RKO (cell line): ENCODE measurements around the gene BLMH.
"Not testable (repeated sequence)": the region's sequence is repeated elsewhere in the genome, so short reads cannot be mapped to it uniquely, and the experiment has no call there.

Experiments
- DNase-seq: peaks from one replicate; pipeline ENCODE4 v3.0.0-alpha.2; 2016; ENCODE audit warnings: low spot score

BLMH gene

GRCh38 chr17:30229012-30229411 lies 62.7 kb downstream of the BLMH start:
- no peak for DNase-seq

GRCh38 chr17:30228011-30228410 lies 63.7 kb downstream of the BLMH start:
- no peak for DNase-seq

DNA sequence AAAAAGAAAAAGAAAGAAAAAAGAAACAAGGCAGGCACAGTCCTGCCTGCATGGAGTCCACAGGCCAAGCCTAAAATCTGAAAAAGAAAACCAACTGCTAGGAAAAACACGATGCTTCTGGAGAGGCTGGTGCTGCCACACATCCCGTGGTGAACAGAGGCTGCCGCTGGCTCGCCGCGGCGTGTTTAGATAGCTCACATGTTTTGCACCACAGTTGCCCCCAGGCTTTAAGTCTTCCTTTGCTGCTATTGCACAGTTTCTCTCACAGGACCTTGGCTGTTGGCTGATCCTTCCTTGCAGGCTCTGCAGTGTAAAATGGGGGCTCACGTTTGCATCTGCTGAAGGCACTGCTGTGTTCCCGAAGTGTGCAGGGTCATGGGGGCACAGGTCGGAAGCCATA lies 64.9 kb downstream of the BLMH start:
- no peak for DNase-seq

DNA sequence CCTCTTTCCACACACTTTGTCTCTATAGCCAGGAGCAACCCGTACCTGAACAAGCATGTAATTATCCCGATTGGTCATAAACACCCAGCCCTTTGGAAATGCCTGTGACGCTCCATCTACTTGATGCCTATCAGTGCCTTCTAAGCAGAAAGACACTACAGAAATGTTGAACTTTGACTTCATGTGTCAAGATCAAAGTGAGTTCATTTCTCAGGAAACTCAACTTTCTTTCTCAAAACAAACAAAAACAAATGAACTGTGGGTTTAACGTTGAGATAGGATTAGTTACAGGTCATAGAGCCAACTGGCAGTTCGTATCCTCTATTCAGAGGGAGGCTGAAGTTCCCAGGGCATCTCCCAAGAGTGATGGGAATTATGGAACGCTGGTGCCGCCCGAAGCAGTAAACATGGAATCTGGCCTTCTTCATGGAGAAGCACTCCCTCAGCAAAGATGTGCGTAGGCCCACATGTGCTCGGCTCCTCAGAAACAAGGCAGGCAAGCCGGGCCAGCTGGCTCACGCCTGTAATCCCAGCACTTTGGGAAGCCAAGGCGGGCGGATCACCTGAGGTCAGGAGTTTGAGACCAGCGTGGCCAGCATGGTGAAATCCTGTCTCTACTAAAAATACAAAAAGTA lies 65.7 kb downstream of the BLMH start:
- DNase-seq: no peak

DNA sequence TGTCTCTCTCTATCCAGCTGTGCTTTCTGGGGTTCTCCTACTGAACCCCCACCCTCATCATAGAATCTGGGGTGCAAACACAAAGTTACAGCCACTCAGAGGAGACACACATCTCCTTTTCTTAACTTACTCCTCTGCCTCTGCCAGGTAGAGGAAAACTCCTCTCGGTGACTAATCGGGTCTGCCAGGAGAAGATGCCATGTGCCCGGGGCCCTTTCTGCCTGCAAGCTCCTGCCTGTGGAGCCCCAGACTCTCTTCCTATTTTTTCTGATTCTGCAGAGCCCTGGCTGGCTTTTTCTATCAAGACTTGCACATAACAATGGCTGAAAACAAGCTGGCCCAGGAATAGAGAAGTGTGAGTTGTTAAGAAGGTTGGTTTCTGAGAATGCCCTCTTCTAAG lies 66.6 kb downstream of the BLMH start:
- no peak for DNase-seq

DNA sequence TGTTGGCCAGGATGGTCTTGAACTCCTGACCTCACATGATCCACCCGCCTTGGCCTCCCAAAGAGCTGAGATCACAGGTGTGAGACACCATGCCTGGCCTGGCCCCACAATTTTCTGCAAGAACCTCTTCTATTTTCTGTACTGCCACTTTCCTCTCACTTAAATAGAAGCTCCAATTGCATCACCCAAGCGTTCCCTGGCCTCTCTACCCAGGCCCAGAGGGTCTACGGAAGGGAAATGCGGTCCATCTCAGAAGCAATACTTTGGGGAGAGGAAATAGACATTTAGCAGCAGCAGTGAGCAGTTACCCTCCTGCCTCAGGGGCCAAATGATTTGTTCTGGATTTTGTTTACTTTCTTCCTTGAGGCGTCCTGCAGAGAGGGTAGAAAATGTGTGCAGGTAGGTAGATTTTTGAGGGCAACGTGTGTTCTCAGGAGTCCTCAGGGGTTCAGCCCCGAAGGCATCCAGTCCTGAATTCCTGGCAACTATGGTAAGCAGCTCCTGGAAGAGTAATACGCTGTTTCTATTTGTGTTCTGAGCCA lies 67.3 kb downstream of the BLMH start:
- DNase-seq: no peak

DNA sequence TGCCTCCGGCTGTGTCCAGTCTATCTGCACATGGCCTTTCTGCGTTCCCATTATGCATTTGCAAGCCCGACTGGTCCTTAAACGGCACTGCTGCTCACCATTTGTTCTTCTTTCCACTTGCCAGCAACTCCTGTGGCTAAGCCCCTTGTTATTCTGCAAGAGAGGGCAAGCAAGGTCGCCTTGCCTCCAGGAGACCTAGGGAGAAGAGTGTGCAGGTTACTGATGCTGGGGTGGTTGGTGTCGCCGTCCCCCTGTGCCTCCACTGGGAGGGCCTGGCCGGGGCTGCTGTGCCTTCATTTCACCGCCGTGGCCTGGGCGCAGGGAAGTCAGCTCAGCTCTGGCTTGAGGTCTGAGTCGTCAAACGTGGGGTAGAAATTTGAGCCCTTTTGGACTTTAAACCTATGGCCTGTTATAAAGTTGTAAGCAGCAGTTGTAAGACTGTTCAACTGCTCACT lies 69.0 kb downstream of the BLMH start:
- DNase-seq: no peak

DNA sequence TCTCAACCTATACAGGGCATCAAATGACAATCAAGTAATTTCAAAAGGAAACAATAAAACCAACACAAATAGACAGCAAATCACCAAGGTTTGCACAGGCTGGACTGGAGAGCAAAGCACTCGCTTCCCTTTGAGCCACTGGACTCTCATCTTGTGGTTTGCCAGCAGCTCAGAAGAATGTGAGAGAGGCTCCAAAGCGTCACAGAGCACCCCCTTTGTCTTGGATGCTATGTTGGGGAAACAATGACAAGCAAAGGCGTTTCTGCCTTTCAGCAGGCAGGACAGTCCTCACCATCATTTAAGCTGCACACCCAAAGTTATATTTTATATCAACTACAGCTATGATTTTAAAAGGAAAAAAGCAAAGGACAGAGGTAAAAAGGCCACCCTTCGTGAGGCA lies 69.5 kb downstream of the BLMH start:
- DNase-seq: no peak

DNA sequence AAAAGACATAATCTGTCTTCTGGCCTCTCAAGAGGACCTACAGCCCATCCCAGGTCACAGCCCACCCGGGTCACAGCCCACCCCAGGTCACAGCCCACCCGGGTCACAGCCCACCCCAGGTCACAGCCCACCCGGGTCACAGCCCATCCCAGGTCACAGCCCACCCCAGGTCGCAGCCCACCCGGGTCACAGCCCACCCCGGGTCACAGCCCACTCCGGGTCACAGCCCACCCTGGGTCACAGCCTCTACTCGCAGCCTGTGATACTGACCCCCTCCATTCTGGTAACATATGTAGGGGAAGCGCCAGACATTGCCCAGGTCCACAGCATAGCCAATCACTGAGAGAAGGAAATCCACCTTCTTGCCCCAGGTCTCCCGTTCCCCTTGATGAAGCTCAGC lies 70.4 kb downstream of the BLMH start:
- DNase-seq: no peak

- no peak for DNase-seq
These were observed 71.3 kb downstream of the BLMH start for GRCh38 chr17:30220414-30220813.

DNA sequence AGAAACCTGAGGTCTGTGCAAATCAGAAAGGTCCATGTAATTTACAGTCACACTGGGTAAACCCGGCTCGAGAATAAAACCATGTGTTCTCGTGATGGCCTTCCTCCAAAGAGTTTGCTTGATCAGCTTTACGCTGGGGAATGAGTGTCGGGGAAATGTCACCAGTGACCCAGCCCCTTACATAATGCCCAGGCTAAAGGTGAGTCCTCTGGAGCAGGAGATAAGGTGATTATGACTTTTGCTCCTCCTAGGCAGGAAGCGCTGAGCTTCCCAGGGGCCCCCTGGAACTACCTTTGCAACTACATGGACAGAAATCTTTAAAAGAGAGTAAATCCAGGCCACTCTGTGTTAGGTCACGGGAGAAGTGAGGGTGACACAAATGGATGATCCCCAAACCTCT lies 71.9 kb downstream of the BLMH start:
- DNase-seq: no peak

DNA sequence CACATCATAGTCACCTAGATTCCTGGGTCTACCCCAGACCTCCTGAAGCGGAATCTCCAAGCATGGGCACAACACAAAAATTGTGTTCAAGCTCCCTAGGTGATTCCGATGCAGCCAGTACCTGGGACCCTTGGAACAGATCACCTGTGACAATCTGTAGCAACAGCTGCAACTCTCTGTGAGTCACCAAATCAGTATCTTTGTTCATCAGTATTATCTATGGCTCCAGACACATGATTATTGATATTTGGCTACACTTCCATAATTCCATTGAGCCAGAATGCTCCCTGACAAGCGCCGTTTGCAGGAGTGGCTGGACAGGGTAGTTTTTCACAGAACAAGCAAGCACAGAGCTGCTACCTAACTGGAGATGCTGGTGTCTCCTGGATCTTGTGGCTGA lies 72.4 kb downstream of the BLMH start:
- DNase-seq: no peak

GRCh38 chr17:30218799-30219198 lies 72.9 kb downstream of the BLMH start:
- DNase-seq: no peak

DNA sequence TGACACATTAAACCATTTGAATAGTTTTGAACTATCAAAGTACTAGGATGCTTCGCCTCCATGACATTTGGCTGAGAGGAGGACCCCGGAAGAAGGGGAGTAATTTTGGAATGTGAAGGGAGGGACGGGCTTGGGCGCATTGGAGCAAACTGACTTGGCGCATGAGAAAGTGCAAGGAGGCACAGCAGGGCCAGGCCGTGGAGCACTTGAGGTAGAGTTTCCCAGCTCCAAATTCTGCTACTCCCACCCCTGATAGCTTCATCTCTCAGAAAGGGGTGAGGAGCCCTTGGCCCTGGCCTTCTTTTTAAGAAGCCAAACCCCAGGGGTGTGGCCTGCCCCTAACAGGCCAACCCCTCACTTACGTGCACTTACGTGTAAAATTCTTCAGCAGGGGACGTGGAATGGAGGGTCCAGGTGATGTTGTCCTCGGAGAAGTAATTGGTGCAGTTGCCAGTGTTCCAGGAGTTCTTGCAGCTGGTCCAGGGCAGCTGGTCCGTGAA lies 73.9 kb downstream of the BLMH start:
- DNase-seq: no peak

DNA sequence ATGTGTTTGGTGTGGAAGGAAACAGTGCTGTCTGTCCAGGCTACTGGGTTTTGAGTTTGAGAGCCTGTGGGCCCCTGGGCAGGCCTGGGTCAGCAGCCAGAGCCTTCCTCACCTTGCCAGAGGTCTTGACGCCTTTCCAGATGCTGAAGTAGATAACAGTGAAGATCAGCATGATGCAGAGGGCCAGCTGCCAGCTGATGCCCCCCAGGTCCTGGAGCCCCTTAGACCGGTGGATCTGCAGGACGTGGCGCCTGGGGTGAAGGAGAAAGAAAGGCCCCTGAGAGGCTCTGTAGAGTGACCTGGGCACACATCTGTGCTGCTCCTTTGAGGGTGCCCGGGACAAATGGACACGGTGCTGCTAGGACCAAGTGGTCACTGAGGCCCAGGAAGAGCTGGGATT lies 74.7 kb downstream of the BLMH start:
- DNase-seq: no peak

DNA sequence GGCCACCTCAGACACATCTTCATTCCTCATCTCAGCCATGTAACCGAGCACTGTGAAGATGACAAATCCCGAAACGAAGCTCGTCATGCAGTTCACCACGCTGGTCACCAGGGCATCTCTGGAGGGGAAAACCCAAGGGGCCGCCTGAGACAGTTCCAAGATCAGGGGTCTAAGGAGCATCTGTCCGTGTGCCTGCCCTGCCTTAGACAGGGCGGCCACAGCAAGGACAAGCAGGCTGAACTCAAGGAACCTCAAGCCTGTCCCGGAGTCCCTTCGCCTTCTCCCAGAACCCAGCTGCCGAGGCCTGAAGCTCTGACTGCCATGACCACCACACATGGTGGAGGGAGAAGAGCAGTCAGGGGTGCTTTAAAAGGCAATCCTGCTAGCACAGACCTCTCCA lies 79.0 kb downstream of the BLMH start:
- DNase-seq: no peak

GRCh38 chr17:30211371-30211770 lies 80.4 kb downstream of the BLMH start:
- DNase-seq: no peak

DNA sequence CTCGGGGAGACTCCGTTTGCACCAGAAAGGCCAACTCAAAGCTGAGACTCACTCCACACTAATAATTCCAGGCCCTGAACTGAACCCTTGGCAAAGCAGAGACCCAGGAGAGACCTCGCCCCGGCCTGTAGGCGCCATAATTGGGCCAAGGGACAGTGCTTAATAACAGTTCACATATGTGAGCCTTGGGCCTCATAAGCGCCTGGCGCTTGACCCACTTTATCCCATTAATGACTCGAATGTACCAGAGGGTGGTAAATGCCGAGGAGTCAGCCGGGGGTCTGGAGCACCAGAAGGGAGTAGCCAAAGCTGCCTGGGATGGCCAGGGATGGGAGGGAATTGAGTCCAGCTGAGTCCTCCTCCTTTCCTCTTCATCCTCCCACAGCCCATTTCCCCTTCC lies 80.8 kb downstream of the BLMH start:
- no peak for DNase-seq

DNA sequence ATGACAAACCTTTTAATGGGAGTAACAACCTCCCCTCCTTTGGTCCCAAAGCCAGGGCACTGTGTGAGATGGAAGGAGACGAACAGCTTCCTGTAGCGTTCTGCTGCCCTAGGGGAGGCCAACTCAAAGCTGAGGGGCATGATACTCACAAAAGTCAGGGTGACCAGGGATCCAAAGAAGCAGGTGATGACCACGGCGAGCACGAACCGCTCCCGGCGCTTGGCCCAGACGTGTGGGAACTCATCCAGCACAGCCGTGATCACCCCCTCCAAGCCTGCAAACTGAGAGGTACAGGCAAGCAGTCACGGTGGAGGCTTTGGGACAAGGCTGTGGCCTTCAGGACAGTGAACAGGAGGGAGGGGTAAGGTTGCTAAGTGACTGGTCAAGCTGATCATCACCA lies 81.4 kb downstream of the BLMH start:
- no peak for DNase-seq

- no peak for DNase-seq
These were observed 81.8 kb downstream of the BLMH start for GRCh38 chr17:30209930-30210329.

DNA sequence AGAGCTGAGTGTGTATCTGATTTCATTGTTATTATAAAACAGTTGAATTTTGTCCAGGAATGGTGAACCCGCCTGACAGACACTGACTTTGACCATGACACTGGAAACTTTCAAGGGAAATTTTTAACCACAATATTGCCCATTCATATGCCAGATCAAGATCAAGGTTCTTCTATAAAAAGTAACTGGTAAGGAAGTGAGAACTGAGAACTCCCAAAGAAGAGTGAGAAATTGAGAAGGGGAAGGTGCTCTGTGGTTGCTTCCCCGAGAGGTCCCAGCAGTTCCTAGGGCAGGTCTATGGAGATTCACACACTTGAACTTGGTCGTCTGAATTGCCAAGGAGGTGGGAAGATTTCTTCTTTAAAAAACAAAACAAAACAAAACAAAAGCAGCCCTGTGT lies 83.5 kb downstream of the BLMH start:
- no peak for DNase-seq

- no peak for DNase-seq
These were observed 84.1 kb downstream of the BLMH start for GRCh38 chr17:30207655-30208054.

- DNase-seq: no peak
These were observed 88.2 kb downstream of the BLMH start for GRCh38 chr17:30203471-30203981.

DNA sequence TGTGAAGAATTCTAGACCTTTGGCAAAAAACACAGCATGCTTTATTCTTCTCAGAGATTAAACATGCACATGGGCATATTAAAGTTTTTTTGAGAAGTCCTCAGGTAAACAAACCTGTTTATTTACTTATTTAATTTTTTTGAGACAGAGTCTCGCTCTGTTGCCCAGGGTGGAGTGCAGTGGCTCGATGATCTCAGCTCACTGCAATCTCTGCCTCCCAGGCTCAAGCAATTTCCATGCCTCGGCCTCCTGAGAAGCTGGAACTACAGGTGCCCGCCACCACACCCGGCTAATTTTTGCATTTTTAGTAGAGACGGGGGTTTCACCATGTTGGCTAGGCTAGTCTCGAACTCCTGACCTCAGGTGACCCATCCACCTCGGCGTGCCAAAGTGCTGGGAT lies 91.1 kb downstream of the BLMH start:
- DNase-seq: not testable (repeated sequence)
